HG02885 (cell line): Measurements from ENCODE around the gene THEM4.
"Not testable (repeated sequence)": the region's sequence is repeated elsewhere in the genome, so short reads cannot be mapped to it uniquely, and the experiment has no call there.

Experiments
- ATAC-seq: cut with Tn5 transposase; IDR thresholded peaks from one replicate; pipeline ENCODE4 v1.9.1; 2021; ENCODE audit warnings: mild to moderate bottlenecking; ENCODE audit not compliant: unreplicated experiment, poor library complexity

THEM4 gene

GRCh38 chr1:151935894-151936602 lies 26.7 kb upstream of the THEM4 start:
- ATAC-seq: no peak

- no peak for ATAC-seq
These were observed 25.8 kb upstream of the THEM4 start for GRCh38 chr1:151935154-151935553.

GRCh38 chr1:151934048-151934493 lies 24.8 kb upstream of the THEM4 start:
- no peak for ATAC-seq

- ATAC-seq: no peak
These were observed 15.6 kb upstream of the THEM4 start for GRCh38 chr1:151924691-151925587.

- no peak for ATAC-seq
These were observed 14.1 kb upstream of the THEM4 start for GRCh38 chr1:151923422-151923821.

GRCh38 chr1:151920149-151920548 lies 10.8 kb upstream of the THEM4 start:
- no peak for ATAC-seq

- ATAC-seq: no peak
These were observed 9.7 kb upstream of the THEM4 start for GRCh38 chr1:151918819-151919610.

GRCh38 chr1:151918156-151918555 lies 8.8 kb upstream of the THEM4 start:
- no peak for ATAC-seq

GRCh38 chr1:151916726-151917370 lies 7.5 kb upstream of the THEM4 start:
- ATAC-seq: no peak

- no peak for ATAC-seq
These were observed 5.9 kb upstream of the THEM4 start for GRCh38 chr1:151915061-151915686.

GRCh38 chr1:151914076-151914475 lies 4.8 kb upstream of the THEM4 start:
- no peak for ATAC-seq

- no peak for ATAC-seq
These were observed 3.7 kb upstream of the THEM4 start for GRCh38 chr1:151912973-151913372.

GRCh38 chr1:151908228-151908691 lies 1.1 kb downstream of the THEM4 start:
- ATAC-seq: no peak

GRCh38 chr1:151907363-151908139 lies 1.8 kb downstream of the THEM4 start:
- no peak for ATAC-seq

- not testable (repeated sequence) for ATAC-seq
These were observed 3.0 kb downstream of the THEM4 start for GRCh38 chr1:151906324-151906645.

GRCh38 chr1:151905443-151906323 lies 3.6 kb downstream of the THEM4 start:
- not testable (repeated sequence) for ATAC-seq

- no peak for ATAC-seq
These were observed 4.3 kb downstream of the THEM4 start for GRCh38 chr1:151905070-151905442.

- ATAC-seq: no peak
These were observed 6.5 kb downstream of the THEM4 start for GRCh38 chr1:151902858-151903257.
